ENCODE measurements around the gene BTG2.

Gene BTG2

GRCh38 chr1:203276916-203277545, 28.3 kb upstream of the BTG2 start:
- DNase-seq, result no peak

- no peak for DNase-seq
Observed at GRCh38 chr1:203278082-203278884, 27.0 kb upstream of the BTG2 start.

GRCh38 chr1:203278885-203279406, 26.4 kb upstream of the BTG2 start:
- no peak for DNase-seq

GRCh38 chr1:203280061-203280460, 25.3 kb upstream of the BTG2 start:
- DNase-seq, result no peak

- DNase-seq, result no peak
Observed at GRCh38 chr1:203281033-203281432, 24.3 kb upstream of the BTG2 start.

- no peak for DNase-seq
Observed at GRCh38 chr1:203281851-203282661, 23.3 kb upstream of the BTG2 start.

- DNase-seq, result no peak
Observed at GRCh38 chr1:203282720-203283542, 22.4 kb upstream of the BTG2 start.

- no peak for DNase-seq
Observed at GRCh38 chr1:203283597-203283996, 21.7 kb upstream of the BTG2 start.

- DNase-seq, result no peak
Observed at GRCh38 chr1:203284411-203285123, 20.8 kb upstream of the BTG2 start.

GRCh38 chr1:203286161-203286984, 18.9 kb upstream of the BTG2 start:
- DNase-seq, result no peak

- no peak for DNase-seq
Observed at GRCh38 chr1:203287109-203287893, 18.0 kb upstream of the BTG2 start.

GRCh38 chr1:203287898-203288297, 17.4 kb upstream of the BTG2 start:
- no peak for DNase-seq

- no peak for DNase-seq
Observed at GRCh38 chr1:203288400-203288799, 16.9 kb upstream of the BTG2 start.

- no peak for DNase-seq
Observed at GRCh38 chr1:203289281-203289981, 15.9 kb upstream of the BTG2 start.

- no peak for DNase-seq
Observed at GRCh38 chr1:203289982-203290260, 15.4 kb upstream of the BTG2 start.

GRCh38 chr1:203290261-203291089, 14.8 kb upstream of the BTG2 start:
- no peak for DNase-seq

GRCh38 chr1:203291201-203292096, 13.9 kb upstream of the BTG2 start:
- no peak for DNase-seq

- DNase-seq, result no peak
Observed at GRCh38 chr1:203295796-203296195, 9.5 kb upstream of the BTG2 start.

Measured in NCI-H1048 (cell line).